MCF 10A (cell line): ENCODE results near the gene BIN1. TPM values are rescaled to one million over a fixed set of nuclear protein-coding genes. Genes with fewer than 3 reads are reported as not detected.

Experiments used
- BruUV-seq: library from RNA; stranded (reverse); fragments of 400-500 nt; replicated peaks from 2 replicates; lab custom pipeline; 2021; lab: Mats Ljungman, UMichigan
- CTCF ChIA-PET: fragments of 300-600 bp; sonication (Branson Sonifier 250); formaldehyde crosslinking; extraction: SDS; loops from one replicate; lab custom pipeline; 2021; ENCODE audit warnings: antibody characterized with exemption, inconsistent platforms; lab: Yijun Ruan, JAX
- POLR2A ChIA-PET: fragments of 300-600, 350-650 bp; sonication (Branson Sonifier 250); formaldehyde crosslinking; extraction: SDS; loops from one replicate; lab custom pipeline; 2020; ENCODE audit warnings: antibody characterized with exemption, inconsistent platforms; lab: Yijun Ruan, JAX
- DNase-seq: peaks from one replicate; pipeline ENCODE4 v3.0.0-alpha.2; 2018; ENCODE audit not compliant: unreplicated experiment
- H3K27ac Mint-ChIP-seq: one replicate; pipeline ENCODE4 v1.8.0; 2022; ENCODE audit warnings: mild to moderate bottlenecking, low read depth, mixed read lengths; ENCODE audit not compliant: unreplicated experiment
- H3K27me3 Mint-ChIP-seq: one replicate; pipeline ENCODE4 v1.8.0; 2022; ENCODE audit warnings: mixed read lengths; ENCODE audit not compliant: insufficient read depth, unreplicated experiment
- H3K36me3 Mint-ChIP-seq: one replicate; pipeline ENCODE4 v1.8.0; 2022; ENCODE audit warnings: mild to moderate bottlenecking, moderate library complexity, mixed read lengths; ENCODE audit not compliant: insufficient read depth, unreplicated experiment
- H3K4me1 Mint-ChIP-seq: one replicate; pipeline ENCODE4 v1.8.0; 2022; ENCODE audit warnings: mixed read lengths; ENCODE audit not compliant: insufficient read depth, unreplicated experiment
- H3K4me3 Mint-ChIP-seq: one replicate; pipeline ENCODE4 v1.8.0; 2022; ENCODE audit warnings: mild to moderate bottlenecking, moderate library complexity, mixed read lengths; ENCODE audit not compliant: unreplicated experiment
- H3K9me3 Mint-ChIP-seq: one replicate; pipeline ENCODE4 v1.8.0; 2022; ENCODE audit warnings: mixed read lengths; ENCODE audit not compliant: unreplicated experiment
- intact Hi-C: fragments of 100-400 bp; cut with micrococcal nuclease; formaldehyde crosslinking; loops from 2 replicates; pipeline ENCODE4 v1.14.1; 2022
- total RNA-seq: library from RNA; stranded (reverse); gene quantifications from 2 replicates; pipeline ENCODE4 v1.2.3, GENCODE V29; 2022
- TF ChIP-seq, protein P1 (sequence below): fragments of 200-600 bp; IDR thresholded peaks from one replicate; pipeline ENCODE4 v1.8.0; 2022; ENCODE audit warnings: antibody characterized with exemption, mild to moderate bottlenecking; ENCODE audit not compliant: unreplicated experiment

BIN1 gene
- total RNA-seq, 1 experiment from 2014 or later: 29.6 TPM

DNA sequence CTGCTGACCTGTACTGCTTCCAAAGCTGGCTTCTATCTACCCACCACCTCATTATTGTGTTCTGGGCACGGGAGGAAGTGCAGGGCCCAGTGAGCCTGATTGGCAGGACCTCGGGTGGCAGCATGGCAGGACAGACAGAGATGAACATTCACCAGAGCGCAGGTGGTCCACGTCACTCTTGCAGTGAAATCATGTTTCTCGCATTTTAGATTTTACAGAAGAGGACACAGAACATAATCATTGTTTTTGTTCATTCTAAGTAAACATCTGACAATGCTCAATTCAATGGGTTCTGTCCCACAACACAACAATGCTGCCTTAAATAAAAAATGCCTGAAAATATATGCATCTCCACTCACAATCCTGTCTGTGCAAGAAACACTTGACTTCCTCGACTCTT lies 11.5 kb upstream of the BIN1 start:
- TF ChIP-seq, protein P1, sequence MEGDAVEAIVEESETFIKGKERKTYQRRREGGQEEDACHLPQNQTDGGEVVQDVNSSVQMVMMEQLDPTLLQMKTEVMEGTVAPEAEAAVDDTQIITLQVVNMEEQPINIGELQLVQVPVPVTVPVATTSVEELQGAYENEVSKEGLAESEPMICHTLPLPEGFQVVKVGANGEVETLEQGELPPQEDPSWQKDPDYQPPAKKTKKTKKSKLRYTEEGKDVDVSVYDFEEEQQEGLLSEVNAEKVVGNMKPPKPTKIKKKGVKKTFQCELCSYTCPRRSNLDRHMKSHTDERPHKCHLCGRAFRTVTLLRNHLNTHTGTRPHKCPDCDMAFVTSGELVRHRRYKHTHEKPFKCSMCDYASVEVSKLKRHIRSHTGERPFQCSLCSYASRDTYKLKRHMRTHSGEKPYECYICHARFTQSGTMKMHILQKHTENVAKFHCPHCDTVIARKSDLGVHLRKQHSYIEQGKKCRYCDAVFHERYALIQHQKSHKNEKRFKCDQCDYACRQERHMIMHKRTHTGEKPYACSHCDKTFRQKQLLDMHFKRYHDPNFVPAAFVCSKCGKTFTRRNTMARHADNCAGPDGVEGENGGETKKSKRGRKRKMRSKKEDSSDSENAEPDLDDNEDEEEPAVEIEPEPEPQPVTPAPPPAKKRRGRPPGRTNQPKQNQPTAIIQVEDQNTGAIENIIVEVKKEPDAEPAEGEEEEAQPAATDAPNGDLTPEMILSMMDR: no peak
- H3K27ac Mint-ChIP-seq: no peak overlapping the region
- no peaks in the 10 kb centered on the region for H3K27me3 Mint-ChIP-seq
- H3K36me3 Mint-ChIP-seq: no peaks in the 10 kb centered on the region
- intact Hi-C loops: no loop called here
- H3K4me3 Mint-ChIP-seq: no peak overlapping the region
- H3K4me1 Mint-ChIP-seq: no peaks in the 10 kb centered on the region
- ChIA-PET POLR2A (no interaction called here), CTCF (no interaction called here)
- DNase-seq: no peak
- H3K9me3 Mint-ChIP-seq: no peaks in the 10 kb centered on the region
- BruUV-seq: no TSS peak

DNA sequence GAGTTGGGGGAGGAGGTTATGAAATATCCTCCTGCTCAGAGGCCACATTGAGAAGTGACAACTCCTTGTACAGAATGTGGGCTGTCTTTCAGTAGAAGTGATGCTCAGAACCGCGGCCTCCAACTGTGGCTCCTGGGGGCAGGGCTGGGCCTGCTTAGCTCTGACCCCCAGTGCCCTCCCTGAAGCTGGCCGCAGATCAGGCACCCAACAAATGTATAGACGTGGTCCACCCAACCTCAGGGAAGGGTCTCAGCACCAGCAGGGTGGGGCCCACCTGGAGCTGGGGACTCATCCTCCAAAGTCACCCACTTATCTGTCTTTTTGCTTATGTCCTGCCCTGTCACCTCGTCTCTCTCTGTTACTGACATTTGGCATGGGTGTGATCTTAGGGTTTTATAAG lies 11.1 kb upstream of the BIN1 start:
- Mint-ChIP-seq H3K36me3 (no peaks in the 10 kb centered on the region), H3K4me3 (no peak overlapping the region), H3K27me3 (peaks cover 3% of the 10 kb centered on the region), H3K4me1 (no peaks in the 10 kb centered on the region), H3K27ac (no peak overlapping the region), H3K9me3 (no peaks in the 10 kb centered on the region)
- no peak for DNase-seq
- BruUV-seq: no TSS peak
- POLR2A ChIA-PET: no interaction called here
- TF ChIP-seq, protein P1: no peak
- intact Hi-C loops: no loop called here
- CTCF ChIA-PET: no interaction called here

DNA sequence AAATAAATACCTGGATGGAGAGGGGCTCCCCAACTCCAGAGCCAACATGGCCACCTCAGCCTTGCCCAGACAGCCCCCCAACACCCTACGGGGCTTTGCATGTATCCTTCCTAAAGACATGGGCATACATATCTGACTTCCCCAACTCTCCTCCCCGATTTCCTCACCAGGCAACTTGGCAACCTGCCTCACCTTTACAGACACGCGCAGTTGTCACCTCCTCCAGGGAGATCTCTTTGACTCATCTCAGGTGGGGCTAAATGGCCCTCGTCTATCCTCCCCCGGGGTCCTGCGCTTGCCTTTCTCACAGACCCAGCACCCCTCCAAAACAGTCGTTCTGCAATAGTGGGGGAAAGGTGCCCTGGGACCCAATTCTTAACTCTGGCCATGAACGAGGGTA lies 10.6 kb upstream of the BIN1 start:
- no peak overlapping the region for H3K27ac Mint-ChIP-seq

DNA sequence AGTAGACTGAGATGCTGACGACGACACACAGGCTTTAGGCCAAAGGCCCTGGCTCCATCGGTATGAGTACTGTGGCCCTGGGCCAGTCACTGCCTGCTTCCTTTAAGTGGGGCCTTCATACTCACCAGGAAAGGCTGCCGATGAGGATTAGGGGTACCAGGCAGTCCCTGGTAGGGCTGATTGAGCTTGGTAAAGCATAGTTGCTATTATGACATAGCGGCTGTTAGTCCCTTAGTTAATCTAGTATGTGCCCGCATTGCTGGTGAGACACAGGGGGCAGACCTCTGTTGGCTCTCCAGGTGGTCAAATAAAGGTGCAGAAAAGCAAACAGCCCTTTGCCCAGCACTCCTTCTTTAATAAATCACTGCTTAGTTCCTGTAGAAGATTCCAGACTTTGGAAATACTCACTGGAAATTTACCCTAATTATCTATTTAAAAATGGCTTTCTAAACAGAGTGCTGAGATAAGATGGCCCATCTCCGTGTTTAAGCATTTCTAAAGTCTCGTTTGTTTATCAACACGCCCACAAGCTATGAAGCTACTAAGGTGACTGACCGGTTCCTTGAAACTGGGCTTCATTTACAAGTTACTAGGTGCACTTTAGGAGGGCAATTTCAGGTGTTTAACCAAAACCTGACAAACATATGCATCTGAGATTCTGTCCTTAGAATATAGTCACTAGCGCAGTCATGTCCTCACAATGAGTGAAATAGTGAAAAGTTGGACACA lies 8.7 kb upstream of the BIN1 start:
- no peaks in the 10 kb centered on the region for H3K4me1 Mint-ChIP-seq
- no peak overlapping the region for H3K27ac Mint-ChIP-seq
- no peak for DNase-seq
- H3K9me3 Mint-ChIP-seq: no peaks in the 10 kb centered on the region
- ChIA-PET CTCF (interaction anchor here (1.3 kb wide), 1 partner anchor 8 kb away, joined by 3 read pairs; the partner anchor contains the start of gene BIN1), POLR2A (no interaction called here)
- H3K27me3 Mint-ChIP-seq: peaks cover 11% of the 10 kb centered on the region
- H3K36me3 Mint-ChIP-seq: no peaks in the 10 kb centered on the region
- TF ChIP-seq, protein P1: no peak
- BruUV-seq: no TSS peak
- no peak overlapping the region for H3K4me3 Mint-ChIP-seq
- intact Hi-C loops: no loop called here

More for the DNA sequence above, 10.6 kb upstream of the BIN1 start:
- Mint-ChIP-seq H3K9me3 (no peaks in the 10 kb centered on the region), H3K36me3 (no peaks in the 10 kb centered on the region), H3K27me3 (peaks cover 8% of the 10 kb centered on the region), H3K4me3 (no peak overlapping the region), H3K4me1 (no peaks in the 10 kb centered on the region)
- intact Hi-C loops: no loop called here
- TF ChIP-seq, protein P1: no peak
- DNase-seq: no peak
- ChIA-PET CTCF (no interaction called here), POLR2A (no interaction called here)
- BruUV-seq: no TSS peak
